HepG2 (cell line): Measurements from ENCODE around the gene ART5. TPM values are rescaled to one million over a fixed set of nuclear protein-coding genes. Genes with fewer than 3 reads are reported as not detected.

Experiments used
- ATAC-seq: fragments of 200-7000 bp; cut with Tn5 transposase; 3 replicates; pipeline ENCODE4 v1.9.1; 2020; ENCODE audit warnings: mild to moderate bottlenecking, moderate library complexity
- BruUV-seq: library from RNA; stranded (reverse); fragments of 400-500 nt; replicated peaks from 2 replicates; lab custom pipeline; 2021; lab: Mats Ljungman, UMichigan
- CTCF ChIA-PET: fragments of 300-600 bp; formaldehyde crosslinking; extraction: SDS; loops from one replicate; lab custom pipeline; 2021; ENCODE audit warnings: low total read pairs, inconsistent platforms, low intra/inter-chr PET ratio; lab: Yijun Ruan, JAX
- POLR2A ChIA-PET: fragments of 350-600 bp; sonication (Branson Sonifier 250); formaldehyde crosslinking; loops from one replicate; lab custom pipeline; 2020; ENCODE audit warnings: antibody characterized with exemption, inconsistent platforms; lab: Yijun Ruan, JAX
- DNase-seq: peaks from one replicate; pipeline ENCODE4 v3.0.0-alpha.2; 2015; ENCODE audit warnings: low spot score
- FAIRE-seq: peaks from 3 replicates; lab custom pipeline; 2011; peaks lifted over from hg19 to GRCh38; lab: Jason Lieb, UNC
- H2AFZ ChIP-seq: one replicate; pipeline ENCODE4 v1.6.1; 2011; ENCODE audit warnings: low read length, inconsistent platforms
- H3K27ac ChIP-seq: fragments of 300-600 bp; 3 replicates; pipeline ENCODE4 v1.8.0; 2011; ENCODE audit warnings: mixed run types, mild to moderate bottlenecking, mixed read lengths, low read length, inconsistent platforms; ENCODE audit not compliant: insufficient read depth; ENCODE audit errors: extremely low read length
- H3K27me3 ChIP-seq, 2 experiments: fragments of 200-600 bp in 1 of 2; 2 replicates in 1 of 2; 3 replicates in 1 of 2; pipeline versions ENCODE4 v1.6.0 to v1.8.0; 2011; ENCODE audit warnings: low read length in 2 of 2, mild to moderate bottlenecking in 2 of 2, moderate library complexity in 2 of 2, inconsistent platforms in 1 of 2; ENCODE audit not compliant: insufficient read depth in 2 of 2, control insufficient read depth in 1 of 2
- H3K36me3 ChIP-seq, 2 experiments: fragments of 200-600 bp in 1 of 2; replicated peaks in 1 of 2; 2 replicates in 1 of 2; 3 replicates in 1 of 2; pipeline versions ENCODE4 v1.5.1 to v1.8.0; 2011; ENCODE audit warnings: low read length in 2 of 2, inconsistent platforms in 1 of 2; ENCODE audit not compliant: insufficient read depth in 2 of 2, control insufficient read depth in 1 of 2
- H3K4me1 ChIP-seq: 2 replicates; pipeline ENCODE4 v1.5.1; 2012; ENCODE audit warnings: low read length, inconsistent platforms; ENCODE audit not compliant: insufficient read depth
- H3K4me2 ChIP-seq: 2 replicates; pipeline ENCODE4 v1.6.0; 2011; ENCODE audit warnings: low read depth, low read length, inconsistent platforms
- H3K4me3 ChIP-seq, 3 experiments: fragments of 200-600 bp in 1 of 3; sonication (generic), shearing (Covaris generic) in 1 of 3; replicated peaks in 1 of 3; 2 replicates each; pipeline ENCODE4 v1.5.1; 2011 to 2016; ENCODE audit warnings: low read length in 3 of 3, inconsistent platforms in 2 of 3, low read depth in 2 of 3, mild to moderate bottlenecking in 2 of 3, control low read depth in 1 of 3, mixed read lengths in 1 of 3; ENCODE audit not compliant: insufficient read depth in 1 of 3
- H3K79me2 ChIP-seq: one replicate; pipeline ENCODE4 v1.6.1; 2011; ENCODE audit warnings: low read length, inconsistent platforms; ENCODE audit not compliant: insufficient read depth
- H3K9ac ChIP-seq: 2 replicates; pipeline ENCODE4 v1.6.0; 2011; ENCODE audit warnings: mild to moderate bottlenecking, low read depth, low read length, inconsistent platforms; ENCODE audit not compliant: insufficient read depth
- H3K9me3 ChIP-seq: 2 replicates; pipeline ENCODE4 v1.5.1; 2012; ENCODE audit warnings: mild to moderate bottlenecking, low read length
- H4K20me1 ChIP-seq: 2 replicates; pipeline ENCODE4 v1.6.0; 2011; ENCODE audit warnings: inconsistent platforms, mild to moderate bottlenecking, low read length, moderate library complexity; ENCODE audit not compliant: insufficient read depth
- CHD4 ChIP-seq: fragments of 200-600 bp; sonication (generic); IDR thresholded peaks from 2 replicates; pipeline ENCODE4 v1.7.0; 2017; ENCODE audit warnings: mild to moderate bottlenecking, low read length, borderline replicate concordance
- FOXO1 ChIP-seq: sonication (generic); formaldehyde crosslinking; IDR thresholded peaks from 2 replicates; pipeline ENCODE4 v1.4.0; 2020; ENCODE audit warnings: missing genetic modification reagents
- HNF1A ChIP-seq, 2 experiments: sonication (generic) in 1 of 2; formaldehyde crosslinking in 1 of 2; IDR thresholded peaks; 2 replicates each; pipeline versions ENCODE4 v1.4.0 to v1.6.1; 2016 to 2020; ENCODE audit warnings: borderline replicate concordance in 1 of 2, low read depth in 1 of 2, mild to moderate bottlenecking in 1 of 2, missing genetic modification reagents in 1 of 2
- JUNB ChIP-seq: sonication (generic); formaldehyde crosslinking; IDR thresholded peaks from 2 replicates; pipeline ENCODE4 v1.8.0; 2022; ENCODE audit warnings: missing genetic modification reagents, mild to moderate bottlenecking, borderline replicate concordance
- MED13 ChIP-seq: sonication (generic); formaldehyde crosslinking; IDR thresholded peaks from 2 replicates; pipeline ENCODE4 v1.5.0; 2020; ENCODE audit warnings: missing genetic modification reagents
- NFYC ChIP-seq: IDR thresholded peaks from 2 replicates; pipeline ENCODE4 v1.6.1; 2016; ENCODE audit warnings: missing genetic modification reagents, missing compliant biosample characterization
- PLSCR1 ChIP-seq: sonication (generic); formaldehyde crosslinking; IDR thresholded peaks from 2 replicates; pipeline ENCODE4 v1.5.0; 2020; ENCODE audit warnings: missing genetic modification reagents, mild to moderate bottlenecking, borderline replicate concordance
- SKI ChIP-seq: fragments of 450-650 bp; IDR thresholded peaks from one replicate; pipeline ENCODE4 v1.6.1; 2018; ENCODE audit warnings: mild to moderate bottlenecking; ENCODE audit not compliant: partially characterized antibody
- TBX3 ChIP-seq: fragments of 450-650 bp; IDR thresholded peaks from 2 replicates; pipeline ENCODE4 v1.6.1; 2017; ENCODE audit warnings: antibody characterized with exemption, mild to moderate bottlenecking, inconsistent platforms, borderline replicate concordance
- XRCC5 ChIP-seq: fragments of 200-400 bp; formaldehyde crosslinking; optimal IDR thresholded peaks from 2 replicates; pipeline ENCODE3; 2017; ENCODE audit warnings: mild to moderate bottlenecking, low read length
- ZFP62 ChIP-seq: sonication (generic); formaldehyde crosslinking; IDR thresholded peaks from 2 replicates; pipeline ENCODE4 v1.4.0; 2020; ENCODE audit warnings: missing genetic modification reagents
- ZNF160 ChIP-seq: sonication (generic); formaldehyde crosslinking; IDR thresholded peaks from 2 replicates; pipeline ENCODE4 v1.8.0; 2022; ENCODE audit warnings: mild to moderate bottlenecking, inconsistent platforms, missing genetic modification reagents
- ZNF282 ChIP-seq: fragments of 450-650 bp; IDR thresholded peaks from 2 replicates; pipeline ENCODE4 v1.6.1; 2018; ENCODE audit not compliant: partially characterized antibody
- ZNF30 ChIP-seq: sonication (generic); formaldehyde crosslinking; IDR thresholded peaks from 2 replicates; pipeline ENCODE4 v1.5.0; 2020; ENCODE audit warnings: mild to moderate bottlenecking, missing genetic modification reagents
- ZNF556 ChIP-seq: sonication (generic); formaldehyde crosslinking; IDR thresholded peaks from 2 replicates; pipeline ENCODE4 v1.4.0; 2020; ENCODE audit warnings: mild to moderate bottlenecking, missing genetic modification reagents, borderline replicate concordance
- ZNF614 ChIP-seq: IDR thresholded peaks from 2 replicates; pipeline ENCODE4 v1.6.1; 2018; ENCODE audit warnings: missing biosample characterization, missing genetic modification reagents, inconsistent platforms, borderline replicate concordance
- ZNF761 ChIP-seq: sonication (generic); formaldehyde crosslinking; conservative IDR thresholded peaks from 2 replicates; pipeline ENCODE4 v1.4.0; 2020; ENCODE audit warnings: mild to moderate bottlenecking, missing genetic modification reagents
- ZNF841 ChIP-seq: sonication (generic); formaldehyde crosslinking; IDR thresholded peaks from 2 replicates; pipeline ENCODE4 v1.8.1; 2023; ENCODE audit warnings: missing genetic modification reagents, borderline replicate concordance
- WGBS: methylation state at CpG from one replicate; pipeline ENCODE4 v1.1.6; 2017; ENCODE audit warnings: low lambda C conversion rate; 5-methylcytosine and 5-hydroxymethylcytosine counted together
- in situ Hi-C: cut with HindIII; loops from 2 replicates; pipeline ENCODE4 v1.10.0; 2017; ENCODE audit warnings: low pct_unique_long_range_greater_than_20kb; ENCODE audit not compliant: extremely low pct_ligation_motif_present
- intact Hi-C: fragments of 100-400 bp; cut with micrococcal nuclease; formaldehyde crosslinking; loops from one replicate; pipeline ENCODE4 v1.10.0; 2022; ENCODE audit not compliant: unreplicated experiment
- polyA plus RNA-seq, 8 experiments: library from polyadenylated mRNA; depleted of rRNA in 3 of 8; stranded (reverse) in 7 of 8; unstranded in 1 of 8; fragments of >200 nt; fragmentation: Illumina TruSeq in 4 of 8; extraction: Trizol in 4 of 8; gene quantifications; 2 replicates each; pipeline versions ENCODE4 v1.2.1 to v1.2.3, GENCODE V29; 2011 to 2016; ENCODE audit warnings: low read depth in 4 of 8, missing spikeins in 1 of 8, mixed read lengths in 1 of 8; ENCODE audit not compliant: insufficient read depth in 1 of 8
- total RNA-seq, 5 experiments: library from RNA; depleted of rRNA; stranded (reverse); fragments of >200 nt; fragmentation: Illumina TruSeq; extraction: Trizol; gene quantifications; 2 replicates each; pipeline ENCODE4 v1.2.3, GENCODE V29; 2016; ENCODE audit warnings: low read depth in 1 of 5

ART5 gene
- total and polyA plus RNA-seq, 2 of the 13 experiments (the other 11 are each of a cell fraction or from before 2014, with no cell fraction given): 0.55 to 0.93 TPM

GRCh38 chr11:3686751-3687150, 45.0 kb upstream of the ART5 start:
- H3K9me3 ChIP-seq: no peaks in the 10 kb centered on the region
- peaks cover 22 to 65% of the 10 kb centered on the region in 2 experiments for H3K36me3 ChIP-seq
- H4K20me1 ChIP-seq: no peaks in the 10 kb centered on the region
- no peak overlapping the region for H3K4me3 ChIP-seq
- no TSS peak for BruUV-seq
- TF ChIP-seq FOXO1: no peak
- TF ChIP-seq ZNF841 (CRISPR knock-in tag): no peak
- no peak for TF ChIP-seq PLSCR1
- TF ChIP-seq XRCC5: no peak
- no peak for TF ChIP-seq TBX3
- no peak for TF ChIP-seq ZNF614 (CRISPR knock-in tag)
- no peak for TF ChIP-seq ZNF30
- no peak for TF ChIP-seq ZNF761 (CRISPR knock-in tag)
- no peak for TF ChIP-seq CHD4
- no peak for TF ChIP-seq HNF1A (IDR thresholded peaks at IDR 0.05; ENCODE audit: low read depth)
- no peak for TF ChIP-seq HNF1A (CRISPR knock-in tag; IDR thresholded peaks at IDR 0.05; ENCODE audit: borderline replicate concordance)
- no peak for TF ChIP-seq ZFP62 (CRISPR knock-in tag)
- TF ChIP-seq SKI: no peak
- TF ChIP-seq ZNF160 (CRISPR knock-in tag): no peak
- TF ChIP-seq NFYC: no peak
- no peak for TF ChIP-seq ZNF282
- TF ChIP-seq JUNB: no peak
- no peak for TF ChIP-seq MED13 (CRISPR knock-in tag)
- no peak for TF ChIP-seq ZNF556 (CRISPR knock-in tag)
- CTCF ChIA-PET: no interaction called here
- intact Hi-C loops (no loop called here), in situ Hi-C loops (no loop called here)
- ATAC-seq (no peak), DNase-seq (no peak), FAIRE-seq (no peak)
- H3K79me2 ChIP-seq: no peaks in the 10 kb centered on the region
- H3K4me1 ChIP-seq: no peaks in the 10 kb centered on the region
- no peak overlapping the region for H2AFZ ChIP-seq
- H3K27me3 ChIP-seq: no peaks in the 10 kb centered on the region
- no peak overlapping the region for H3K27ac ChIP-seq
- POLR2A ChIA-PET: no interaction called here
- H3K9ac ChIP-seq: no peak overlapping the region
- H3K4me2 ChIP-seq: no peak overlapping the region
- WGBS: 98% methylated on average over 3 of the region's 4 CpGs
